ENCODE measurements around the gene MPST.

The MPST gene

DNA sequence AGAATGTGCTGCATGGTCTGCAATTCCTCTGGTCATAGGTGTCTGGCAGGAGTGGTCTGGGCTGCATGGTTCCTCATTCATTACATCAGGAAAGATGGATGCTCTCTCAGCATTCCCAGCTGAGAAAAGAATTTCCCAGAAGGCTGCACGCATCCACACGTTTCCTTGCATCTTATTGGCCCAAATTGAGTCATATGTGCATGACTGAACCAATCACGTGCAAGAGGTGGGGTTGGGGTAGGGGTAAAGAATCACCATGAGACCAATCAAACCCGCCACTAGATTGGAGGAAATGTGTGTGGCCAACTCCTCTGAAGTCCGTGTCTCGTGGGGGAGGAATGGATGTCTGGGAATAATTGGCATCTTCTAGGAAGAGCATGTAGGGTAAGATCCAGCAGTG lies 29.1 kb upstream of the MPST start:
- H3K4me1 ChIP-seq (ENCODE audit: low read depth, poor library complexity, severe bottlenecking): no peaks in the 10 kb centered on the region
- peaks cover 56% of the 10 kb centered on the region for H3K27me3 ChIP-seq (ENCODE audit: insufficient read depth, low read depth)
- TF ChIP-seq, protein P1, sequence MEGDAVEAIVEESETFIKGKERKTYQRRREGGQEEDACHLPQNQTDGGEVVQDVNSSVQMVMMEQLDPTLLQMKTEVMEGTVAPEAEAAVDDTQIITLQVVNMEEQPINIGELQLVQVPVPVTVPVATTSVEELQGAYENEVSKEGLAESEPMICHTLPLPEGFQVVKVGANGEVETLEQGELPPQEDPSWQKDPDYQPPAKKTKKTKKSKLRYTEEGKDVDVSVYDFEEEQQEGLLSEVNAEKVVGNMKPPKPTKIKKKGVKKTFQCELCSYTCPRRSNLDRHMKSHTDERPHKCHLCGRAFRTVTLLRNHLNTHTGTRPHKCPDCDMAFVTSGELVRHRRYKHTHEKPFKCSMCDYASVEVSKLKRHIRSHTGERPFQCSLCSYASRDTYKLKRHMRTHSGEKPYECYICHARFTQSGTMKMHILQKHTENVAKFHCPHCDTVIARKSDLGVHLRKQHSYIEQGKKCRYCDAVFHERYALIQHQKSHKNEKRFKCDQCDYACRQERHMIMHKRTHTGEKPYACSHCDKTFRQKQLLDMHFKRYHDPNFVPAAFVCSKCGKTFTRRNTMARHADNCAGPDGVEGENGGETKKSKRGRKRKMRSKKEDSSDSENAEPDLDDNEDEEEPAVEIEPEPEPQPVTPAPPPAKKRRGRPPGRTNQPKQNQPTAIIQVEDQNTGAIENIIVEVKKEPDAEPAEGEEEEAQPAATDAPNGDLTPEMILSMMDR (conservative IDR thresholded peaks at IDR 0.05; ENCODE audit: low read depth, low read length): no peak
- H3K27ac ChIP-seq: no peak overlapping the region
- no peak overlapping the region for H3K9ac ChIP-seq
- no peaks in the 10 kb centered on the region for H3K79me2 ChIP-seq (ENCODE audit: insufficient read depth, low read depth)
- no peaks in the 10 kb centered on the region for H4K20me1 ChIP-seq (ENCODE audit: insufficient read depth)
- no peak overlapping the region for H3K4me3 ChIP-seq (IDR thresholded peaks at IDR 0.05; ENCODE audit: insufficient read depth, low read depth, low read length)
- no peak overlapping the region for H3K4me2 ChIP-seq
- H2AFZ ChIP-seq (ENCODE audit: low read depth): no peak overlapping the region
- H3K36me3 ChIP-seq (ENCODE audit: insufficient read depth): no peaks in the 10 kb centered on the region

DNA sequence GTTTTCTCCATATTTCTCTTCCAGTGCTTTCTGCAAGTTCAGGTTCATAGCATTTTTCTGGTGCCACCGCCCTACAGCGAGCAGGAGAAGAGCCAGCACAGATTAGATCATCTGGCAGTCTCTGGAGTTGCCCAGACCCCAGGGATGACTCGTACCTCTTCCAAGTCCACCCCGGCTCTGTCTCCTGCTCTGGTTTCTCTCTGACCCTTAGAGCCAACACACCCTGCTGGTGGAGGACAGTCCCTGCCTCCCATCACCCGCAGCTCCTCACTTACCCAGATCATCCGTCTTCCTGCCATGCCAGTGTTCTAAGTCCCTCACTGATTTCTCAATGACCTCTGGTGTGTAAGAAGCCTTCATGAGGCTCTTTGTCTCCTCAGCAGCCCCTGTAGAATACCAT lies 28.3 kb upstream of the MPST start:
- H3K27ac ChIP-seq: no peak overlapping the region
- TF ChIP-seq, protein P1 (conservative IDR thresholded peaks at IDR 0.05; ENCODE audit: low read depth, low read length): no peak
- no peaks in the 10 kb centered on the region for H3K36me3 ChIP-seq (ENCODE audit: insufficient read depth)
- H3K79me2 ChIP-seq (ENCODE audit: insufficient read depth, low read depth): no peaks in the 10 kb centered on the region
- H3K27me3 ChIP-seq (ENCODE audit: insufficient read depth, low read depth): peaks cover 62% of the 10 kb centered on the region
- H3K4me3 ChIP-seq (IDR thresholded peaks at IDR 0.05; ENCODE audit: insufficient read depth, low read depth, low read length): no peak overlapping the region
- H2AFZ ChIP-seq (ENCODE audit: low read depth): no peak overlapping the region
- no peak overlapping the region for H3K9ac ChIP-seq
- H4K20me1 ChIP-seq (ENCODE audit: insufficient read depth): no peaks in the 10 kb centered on the region
- no peaks in the 10 kb centered on the region for H3K4me1 ChIP-seq (ENCODE audit: low read depth, poor library complexity, severe bottlenecking)
- no peak overlapping the region for H3K4me2 ChIP-seq

DNA sequence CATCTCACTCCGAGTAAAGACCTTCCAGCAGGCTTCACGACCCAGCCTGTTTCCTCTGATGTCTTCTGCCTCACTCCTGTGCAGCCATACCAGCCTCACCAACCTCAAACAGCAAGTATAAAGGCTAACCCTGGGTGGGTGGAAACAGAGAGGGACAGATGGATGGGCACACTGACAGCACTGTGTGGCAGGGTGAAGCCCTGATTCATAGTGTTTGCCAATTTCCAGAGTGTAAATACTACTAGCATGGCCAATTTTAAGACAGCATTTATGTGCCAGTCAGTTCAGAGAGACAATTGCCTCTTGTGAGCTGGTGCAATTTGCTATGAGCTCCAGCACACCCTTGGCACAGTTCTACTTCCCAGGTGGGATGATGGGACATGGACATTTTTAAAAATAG lies 21.8 kb upstream of the MPST start:
- Histone ChIP-seq H3K4me1 (ENCODE audit: low read depth, poor library complexity, severe bottlenecking) (no peaks in the 10 kb centered on the region), H3K36me3 (ENCODE audit: insufficient read depth) (no peaks in the 10 kb centered on the region), H3K4me3 (IDR thresholded peaks at IDR 0.05; ENCODE audit: insufficient read depth, low read depth, low read length) (no peak overlapping the region), H3K9ac (no peak overlapping the region), H4K20me1 (ENCODE audit: insufficient read depth) (no peaks in the 10 kb centered on the region), H2AFZ (ENCODE audit: low read depth) (no peak overlapping the region), H3K27me3 (ENCODE audit: insufficient read depth, low read depth) (peaks cover 68% of the 10 kb centered on the region), H3K79me2 (ENCODE audit: insufficient read depth, low read depth) (no peaks in the 10 kb centered on the region), H3K27ac (no peak overlapping the region), H3K4me2 (no peak overlapping the region)
- TF ChIP-seq, protein P1 (conservative IDR thresholded peaks at IDR 0.05; ENCODE audit: low read depth, low read length): no peak

DNA sequence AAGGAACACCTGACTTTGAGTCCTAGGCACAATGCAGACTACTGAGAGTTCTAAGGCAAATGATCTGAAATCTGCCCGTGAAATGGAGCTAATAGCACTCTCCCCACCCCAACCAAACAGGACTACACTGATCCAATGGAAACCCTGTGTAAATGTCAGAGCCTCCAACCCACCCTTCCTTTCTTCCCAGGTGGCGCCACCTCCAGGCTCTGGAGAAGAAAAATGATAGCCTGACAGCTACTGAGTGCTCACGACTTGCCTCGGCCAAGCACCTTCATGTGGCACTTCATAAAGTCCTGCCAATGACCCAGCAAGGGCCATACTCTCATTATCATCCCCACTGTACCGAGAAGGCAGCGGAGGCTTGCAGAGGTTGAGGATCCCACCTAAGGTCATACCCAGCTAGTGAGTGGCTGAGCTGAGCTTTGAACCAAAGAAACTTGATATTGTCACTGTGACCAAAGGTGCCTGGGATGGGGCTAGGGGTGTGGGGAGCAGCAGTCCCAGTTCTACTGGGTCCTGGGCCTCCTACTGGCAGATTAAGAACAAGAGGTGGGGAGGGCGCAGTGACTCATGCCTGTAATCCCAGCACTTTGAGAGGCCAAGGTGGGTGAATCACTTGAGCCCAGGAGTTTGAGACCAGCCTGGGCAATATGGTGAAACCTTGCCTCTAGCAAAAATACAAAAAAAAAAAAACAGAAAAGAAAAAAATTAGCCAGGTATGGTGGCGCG lies 20.8 kb upstream of the MPST start:
- no peaks in the 10 kb centered on the region for H3K36me3 ChIP-seq (ENCODE audit: insufficient read depth)
- H3K9ac ChIP-seq: no peak overlapping the region
- H3K27me3 ChIP-seq (ENCODE audit: insufficient read depth, low read depth): peaks cover 70% of the 10 kb centered on the region
- no peaks in the 10 kb centered on the region for H3K79me2 ChIP-seq (ENCODE audit: insufficient read depth, low read depth)
- H2AFZ ChIP-seq (ENCODE audit: low read depth): no peak overlapping the region
- no peaks in the 10 kb centered on the region for H4K20me1 ChIP-seq (ENCODE audit: insufficient read depth)
- H3K27ac ChIP-seq: no peak overlapping the region
- no peak overlapping the region for H3K4me3 ChIP-seq (IDR thresholded peaks at IDR 0.05; ENCODE audit: insufficient read depth, low read depth, low read length)
- H3K4me1 ChIP-seq (ENCODE audit: low read depth, poor library complexity, severe bottlenecking): no peaks in the 10 kb centered on the region
- H3K4me2 ChIP-seq: no peak overlapping the region
- TF ChIP-seq, protein P1 (conservative IDR thresholded peaks at IDR 0.05; ENCODE audit: low read depth, low read length): no peak

Measured in KMS-11 (cell line).